A673 (cell line): ENCODE data around the gene PSTPIP2. TPM values are rescaled to one million over a fixed set of nuclear protein-coding genes. Genes with fewer than 3 reads are reported as not detected.
A peak's percentile ranks its signal among the peaks of the same experiment; 100 is the strongest.
"Not testable (repeated sequence)": the region's sequence is repeated elsewhere in the genome, so short reads cannot be mapped to it uniquely, and the experiment has no call there.

Experiments
- BruUV-seq: library from RNA; stranded (reverse); fragments of 400-500 nt; replicated peaks from 2 replicates; lab custom pipeline; 2021; lab: Mats Ljungman, UMichigan
- CTCF ChIA-PET: fragments of 300-600 bp; sonication (Branson Sonifier 250); formaldehyde crosslinking; loops from one replicate; lab custom pipeline; 2022; ENCODE audit warnings: antibody characterized with exemption; lab: Charles Lee
- POLR2A ChIA-PET: fragments of 300-600 bp; sonication (Branson Sonifier 250); formaldehyde crosslinking; loops from one replicate; lab custom pipeline; 2022; ENCODE audit warnings: antibody characterized with exemption; ENCODE audit not compliant: low non-redundant PET; lab: Charles Lee
- DNase-seq: peaks from one replicate; pipeline ENCODE4 v3.0.0-alpha.2; 2015; ENCODE audit warnings: low spot score
- H3K27ac ChIP-seq: fragments of 200-600 bp; sonication (generic); 2 replicates; pipeline ENCODE4 v1.5.1; 2016; ENCODE audit warnings: mixed run types, low read depth, mild to moderate bottlenecking, mixed read lengths, antibody characterized with exemption, low read length; ENCODE audit not compliant: poor library complexity, severe bottlenecking
- H3K27me3 ChIP-seq: fragments of 200-600 bp; sonication (generic); replicated peaks from 2 replicates; pipeline ENCODE4 v1.6.1; 2017; ENCODE audit warnings: mixed run types, low read depth, mild to moderate bottlenecking, mixed read lengths, antibody characterized with exemption, low read length; ENCODE audit not compliant: insufficient read depth, poor library complexity
- H3K36me3 ChIP-seq: fragments of 200-600 bp; sonication (generic); 2 replicates; pipeline ENCODE4 v1.6.1; 2016; ENCODE audit warnings: mixed run types, mild to moderate bottlenecking, mixed read lengths, antibody characterized with exemption, low read length; ENCODE audit not compliant: insufficient read depth, poor library complexity, severe bottlenecking
- H3K4me1 ChIP-seq: fragments of 200-600 bp; sonication (generic); 2 replicates; pipeline ENCODE4 v1.6.1; 2017; ENCODE audit warnings: mixed run types, mild to moderate bottlenecking, mixed read lengths, antibody characterized with exemption, low read length; ENCODE audit not compliant: insufficient read depth, poor library complexity, severe bottlenecking
- H3K4me3 ChIP-seq: fragments of 200-600 bp; sonication (generic); 2 replicates; pipeline ENCODE4 v1.5.1; 2016; ENCODE audit warnings: low read depth, mixed run types, mild to moderate bottlenecking, mixed read lengths, low read length; ENCODE audit not compliant: poor library complexity, severe bottlenecking
- H3K9me3 ChIP-seq: fragments of 200-600 bp; sonication (generic); 2 replicates; pipeline ENCODE4 v1.6.1; 2016; ENCODE audit warnings: mixed run types, low read depth, mild to moderate bottlenecking, mixed read lengths, antibody characterized with exemption, low read length; ENCODE audit not compliant: poor library complexity, severe bottlenecking
- EZH2 ChIP-seq: fragments of 200-600 bp; sonication (generic); IDR thresholded peaks from 2 replicates; pipeline ENCODE4 v1.6.1; 2017; ENCODE audit warnings: borderline replicate concordance, low read depth, mild to moderate bottlenecking, mixed read lengths, antibody characterized with exemption, low read length; ENCODE audit not compliant: poor library complexity, severe bottlenecking
- intact Hi-C: fragments of 100-400 bp; cut with micrococcal nuclease; formaldehyde crosslinking; loops from one replicate; pipeline ENCODE4 v1.10.0; 2022; ENCODE audit not compliant: unreplicated experiment
- total RNA-seq: library from RNA; stranded (reverse); gene quantifications from 2 replicates; pipeline ENCODE4 v1.2.3, GENCODE V29; 2021
- TF ChIP-seq, protein P1 (sequence below): fragments of 300-800, 200-600 bp; sonication (generic); conservative IDR thresholded peaks from 2 replicates; pipeline ENCODE4 v1.5.1; 2017; ENCODE audit warnings: low read depth, mild to moderate bottlenecking, antibody characterized with exemption, low read length, moderate library complexity, mixed read lengths

PSTPIP2 gene
- total RNA-seq, 1 experiment from 2014 or later: 5.7 TPM

GRCh38 chr18:46096651-46097300 is 24.7 kb upstream of the PSTPIP2 start:
- H3K4me1 ChIP-seq: peaks cover 6% of the 10 kb centered on the region
- H3K36me3 ChIP-seq: peaks cover 32% of the 10 kb centered on the region
- no peak for TF ChIP-seq EZH2
- TF ChIP-seq, protein P1, sequence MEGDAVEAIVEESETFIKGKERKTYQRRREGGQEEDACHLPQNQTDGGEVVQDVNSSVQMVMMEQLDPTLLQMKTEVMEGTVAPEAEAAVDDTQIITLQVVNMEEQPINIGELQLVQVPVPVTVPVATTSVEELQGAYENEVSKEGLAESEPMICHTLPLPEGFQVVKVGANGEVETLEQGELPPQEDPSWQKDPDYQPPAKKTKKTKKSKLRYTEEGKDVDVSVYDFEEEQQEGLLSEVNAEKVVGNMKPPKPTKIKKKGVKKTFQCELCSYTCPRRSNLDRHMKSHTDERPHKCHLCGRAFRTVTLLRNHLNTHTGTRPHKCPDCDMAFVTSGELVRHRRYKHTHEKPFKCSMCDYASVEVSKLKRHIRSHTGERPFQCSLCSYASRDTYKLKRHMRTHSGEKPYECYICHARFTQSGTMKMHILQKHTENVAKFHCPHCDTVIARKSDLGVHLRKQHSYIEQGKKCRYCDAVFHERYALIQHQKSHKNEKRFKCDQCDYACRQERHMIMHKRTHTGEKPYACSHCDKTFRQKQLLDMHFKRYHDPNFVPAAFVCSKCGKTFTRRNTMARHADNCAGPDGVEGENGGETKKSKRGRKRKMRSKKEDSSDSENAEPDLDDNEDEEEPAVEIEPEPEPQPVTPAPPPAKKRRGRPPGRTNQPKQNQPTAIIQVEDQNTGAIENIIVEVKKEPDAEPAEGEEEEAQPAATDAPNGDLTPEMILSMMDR: no peak
- ChIA-PET POLR2A (no interaction called here), CTCF (interaction anchor here (0.9 kb wide), 1 partner anchor 561 kb away, joined by 5 read pairs; no protein-coding TSS in a partner anchor)
- H3K4me3 ChIP-seq: peak overlapping the region; percentile 79
- BruUV-seq: TSS peak; percentile 65
- DNase-seq: no peak
- H3K9me3 ChIP-seq: no peaks in the 10 kb centered on the region
- H3K27me3 ChIP-seq: no peaks in the 10 kb centered on the region
- intact Hi-C loops: no loop called here
- H3K27ac ChIP-seq: peak overlapping the region; percentile 80

DNA sequence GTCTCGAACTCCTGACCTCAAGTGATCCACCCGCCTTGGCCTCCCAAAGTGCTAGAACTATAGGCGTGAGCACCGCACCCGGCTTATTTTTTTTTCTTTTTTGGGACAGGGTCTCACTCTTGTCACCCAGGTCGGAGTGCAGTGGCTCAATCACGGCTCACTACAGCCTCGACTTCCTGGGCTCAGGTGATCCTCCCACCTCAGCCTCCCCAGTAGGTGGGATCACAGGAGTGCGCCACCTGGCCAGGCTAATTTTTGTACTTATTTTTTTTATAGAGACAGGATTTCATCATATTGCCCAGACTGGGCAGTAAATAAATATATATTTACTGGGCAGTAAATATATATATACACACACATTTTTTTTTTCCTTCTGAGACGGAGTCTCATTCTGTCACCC is 23.5 kb upstream of the PSTPIP2 start:
- Histone ChIP-seq H3K4me3 (no peak overlapping the region), H3K4me1 (peaks cover 6% of the 10 kb centered on the region), H3K27ac (no peak overlapping the region), H3K36me3 (peaks cover 44% of the 10 kb centered on the region), H3K27me3 (no peaks in the 10 kb centered on the region), H3K9me3 (no peaks in the 10 kb centered on the region)
- no peak for TF ChIP-seq EZH2
- TF ChIP-seq, protein P1: no peak
- CTCF ChIA-PET: no interaction called here
- intact Hi-C loops: no loop called here
- BruUV-seq: no TSS peak
- POLR2A ChIA-PET: no interaction called here
- DNase-seq: no peak

- H3K27me3 ChIP-seq, BruUV-seq, H3K9me3 ChIP-seq, CTCF ChIA-PET, DNase-seq, intact Hi-C loops, H3K4me3 ChIP-seq, H3K4me1 ChIP-seq, POLR2A ChIA-PET, H3K27ac ChIP-seq: not testable (repeated sequence)
- H3K36me3 ChIP-seq: peaks cover 99% of the 10 kb centered on the region
Observed at GRCh38 chr18:46088501-46088900, 16.4 kb upstream of the PSTPIP2 start.

- TF ChIP-seq EZH2: no peak
- TF ChIP-seq, protein P1: no peak
- H3K4me3 ChIP-seq: no peak overlapping the region
- intact Hi-C loops: no loop called here
Observed at GRCh38 chr18:46084431-46084830, 12.4 kb upstream of the PSTPIP2 start.

More at GRCh38 chr18:46084431-46084830, 12.4 kb upstream of the PSTPIP2 start:
- ChIA-PET CTCF (no interaction called here), POLR2A (no interaction called here)
- H3K36me3 ChIP-seq: peaks cover 98% of the 10 kb centered on the region
- TSS peak; percentile 4 for BruUV-seq
- H3K27ac ChIP-seq: no peak overlapping the region
- no peaks in the 10 kb centered on the region for H3K27me3 ChIP-seq
- no peaks in the 10 kb centered on the region for H3K9me3 ChIP-seq
- H3K4me1 ChIP-seq: no peaks in the 10 kb centered on the region
- DNase-seq: no peak
